ENCODE data around the gene MLC1. TPM values are rescaled to one million over a fixed set of nuclear protein-coding genes. Genes with fewer than 3 reads are reported as not detected.
A peak's percentile ranks its signal among the peaks of the same experiment; 100 is the strongest.

Gene MLC1
- total RNA-seq, 2 experiments from 2014 or later, result 0.16 TPM; not detected in 1

DNA sequence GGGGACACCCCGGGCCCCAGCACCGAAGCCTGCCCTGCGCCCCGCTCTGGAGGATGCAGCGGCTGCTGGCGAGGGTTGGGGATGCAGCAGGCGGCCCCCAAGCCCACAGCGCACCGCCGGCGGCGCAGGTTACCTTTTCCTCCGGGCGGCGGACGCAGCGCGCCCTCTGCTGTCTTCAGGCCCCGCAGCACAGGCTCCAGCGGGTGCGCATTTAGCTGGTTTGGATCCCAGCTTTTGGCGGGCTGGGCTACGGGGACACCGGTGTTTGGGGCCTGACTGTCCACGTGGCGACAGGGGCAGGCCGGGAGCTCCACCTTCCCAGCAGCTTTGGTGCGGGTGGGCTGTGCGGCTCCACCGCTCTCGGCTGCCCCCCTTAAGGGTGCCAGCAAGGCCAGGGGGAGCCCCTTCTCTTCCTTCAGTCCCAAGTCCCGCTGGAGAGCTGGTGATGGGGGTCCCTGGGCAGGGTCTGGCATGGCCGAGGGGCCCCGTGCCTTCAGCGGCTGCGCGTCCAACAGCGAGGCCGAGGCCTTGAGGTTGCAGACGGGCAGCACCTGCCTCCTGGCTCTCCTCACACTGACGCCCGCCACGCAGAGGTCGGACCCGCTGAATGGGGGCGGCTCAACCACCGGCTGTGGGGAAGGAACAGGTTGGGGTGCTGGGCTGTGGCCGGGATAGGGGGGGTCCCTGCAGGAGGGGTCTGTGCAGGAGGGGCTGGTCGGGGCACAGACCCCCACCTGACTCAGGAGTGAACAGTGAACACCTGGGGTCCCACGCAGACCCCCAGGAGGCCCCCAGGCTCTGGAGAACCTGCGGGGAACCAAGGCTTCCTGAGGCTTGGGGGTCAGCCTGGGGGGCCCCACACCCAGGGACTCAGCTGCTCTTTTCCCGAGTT, 54.7 kb downstream of the MLC1 start:
- no peak overlapping the region for H3K27ac ChIP-seq (ENCODE audit: low read depth, low read length, poor library complexity, severe bottlenecking)
- intact Hi-C loops (cut with micrococcal nuclease; ENCODE audit: unreplicated experiment), result loop anchor here (1.0 to 5.0 kb wide), 4 partner anchors 38 to 264 kb away; no protein-coding TSS in a partner anchor
- H3K79me2 ChIP-seq (ENCODE audit: insufficient read depth, low read depth, low read length), result no peaks in the 10 kb centered on the region
- peak overlapping the region; percentile 42 for H3K4me2 ChIP-seq (ENCODE audit: low read length)
- H3K9me2 ChIP-seq (ENCODE audit: insufficient read depth, low read length), result no peaks in the 10 kb centered on the region
- H2AFZ ChIP-seq (ENCODE audit: low read length), result no peak overlapping the region
- H4K20me1 ChIP-seq (ENCODE audit: insufficient read depth, low read length), result no peaks in the 10 kb centered on the region
- no peak overlapping the region for H3K4me3 ChIP-seq (ENCODE audit: low read depth, low read length, poor library complexity, severe bottlenecking)
- H3K4me1 ChIP-seq (ENCODE audit: insufficient read depth, low read length, poor library complexity, severe bottlenecking), result peaks cover 7% of the 10 kb centered on the region
- TF ChIP-seq EZH2phosphoT487 (IDR thresholded peaks at IDR 0.05; ENCODE audit: borderline replicate concordance, low read depth, low read length), result no peak
- TF ChIP-seq, protein P1, sequence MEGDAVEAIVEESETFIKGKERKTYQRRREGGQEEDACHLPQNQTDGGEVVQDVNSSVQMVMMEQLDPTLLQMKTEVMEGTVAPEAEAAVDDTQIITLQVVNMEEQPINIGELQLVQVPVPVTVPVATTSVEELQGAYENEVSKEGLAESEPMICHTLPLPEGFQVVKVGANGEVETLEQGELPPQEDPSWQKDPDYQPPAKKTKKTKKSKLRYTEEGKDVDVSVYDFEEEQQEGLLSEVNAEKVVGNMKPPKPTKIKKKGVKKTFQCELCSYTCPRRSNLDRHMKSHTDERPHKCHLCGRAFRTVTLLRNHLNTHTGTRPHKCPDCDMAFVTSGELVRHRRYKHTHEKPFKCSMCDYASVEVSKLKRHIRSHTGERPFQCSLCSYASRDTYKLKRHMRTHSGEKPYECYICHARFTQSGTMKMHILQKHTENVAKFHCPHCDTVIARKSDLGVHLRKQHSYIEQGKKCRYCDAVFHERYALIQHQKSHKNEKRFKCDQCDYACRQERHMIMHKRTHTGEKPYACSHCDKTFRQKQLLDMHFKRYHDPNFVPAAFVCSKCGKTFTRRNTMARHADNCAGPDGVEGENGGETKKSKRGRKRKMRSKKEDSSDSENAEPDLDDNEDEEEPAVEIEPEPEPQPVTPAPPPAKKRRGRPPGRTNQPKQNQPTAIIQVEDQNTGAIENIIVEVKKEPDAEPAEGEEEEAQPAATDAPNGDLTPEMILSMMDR (conservative IDR thresholded peaks at IDR 0.05; ENCODE audit: low read length), result peak; percentile 91
- peak; percentile 86 for DNase-seq (ENCODE audit: low spot score)
- POLR2A ChIA-PET, result interaction anchor here (0.6 to 0.7 kb wide), 2 partner anchors 106 to 132 kb away, joined by 3 read pairs; no protein-coding TSS in a partner anchor
- CTCF ChIA-PET (ENCODE audit: unreplicated experiment), result interaction anchor here (0.8 to 1.4 kb wide), 3 partner anchors 34 to 99 kb away, joined by 3 to 8 read pairs (median 3); no protein-coding TSS in a partner anchor
- no peaks in the 10 kb centered on the region for H3K36me3 ChIP-seq (ENCODE audit: insufficient read depth, low read length)
- no TSS peak for BruUV-seq (replicated peaks)
- no peaks in the 10 kb centered on the region for H3K9me3 ChIP-seq (ENCODE audit: low read length)

DNA sequence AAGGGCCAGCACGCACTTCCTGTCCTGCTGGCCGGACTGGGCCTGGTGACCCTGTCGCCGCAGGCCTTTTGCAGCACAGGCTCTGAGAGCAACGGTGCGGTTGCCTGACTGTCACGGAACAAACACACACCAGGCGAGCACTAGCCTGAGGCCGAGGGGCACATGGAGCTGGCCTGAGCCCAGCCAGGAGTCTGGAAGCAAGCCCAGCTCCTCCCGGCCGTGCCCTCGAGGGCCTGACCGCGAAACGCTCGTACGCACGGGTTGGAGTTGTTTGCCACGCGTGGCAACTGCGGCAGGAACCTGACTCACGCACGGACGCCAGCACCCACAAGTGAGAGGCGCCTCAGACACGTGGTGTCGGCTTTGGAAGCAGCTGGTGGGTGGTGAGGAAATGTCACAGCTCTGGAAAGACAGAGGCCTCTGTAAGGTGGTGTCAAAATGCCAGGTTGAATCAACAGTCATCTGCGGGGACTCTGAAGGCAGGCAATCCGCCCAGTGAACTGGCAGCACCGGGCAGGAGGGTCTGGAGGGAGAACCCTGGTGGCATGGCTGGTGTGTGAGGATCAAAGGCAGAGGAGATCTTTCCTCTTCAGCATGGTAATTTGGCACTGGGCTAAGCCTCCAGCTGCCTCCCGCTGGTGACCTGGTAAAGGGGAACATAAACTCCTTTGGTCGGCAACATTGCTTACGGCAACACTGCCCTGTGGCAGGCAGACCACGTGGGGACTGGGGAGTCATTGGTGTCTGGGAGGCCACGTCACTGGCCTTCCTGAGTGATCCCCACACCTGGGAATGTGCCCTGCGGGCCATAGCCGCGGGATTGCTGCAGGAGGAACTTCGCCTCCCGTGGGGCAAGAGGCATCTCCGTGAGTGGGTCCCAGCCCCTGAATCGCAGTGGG, 57.3 kb downstream of the MLC1 start:
- CTCF ChIA-PET (ENCODE audit: unreplicated experiment), result no interaction called here
- intact Hi-C loops (cut with micrococcal nuclease; ENCODE audit: unreplicated experiment), result no loop called here
- no peak overlapping the region for H3K4me2 ChIP-seq (ENCODE audit: low read length)

More for the DNA sequence above, 57.3 kb downstream of the MLC1 start:
- H3K79me2 ChIP-seq (ENCODE audit: insufficient read depth, low read depth, low read length), result no peaks in the 10 kb centered on the region
- no peaks in the 10 kb centered on the region for H4K20me1 ChIP-seq (ENCODE audit: insufficient read depth, low read length)
- no peak overlapping the region for H2AFZ ChIP-seq (ENCODE audit: low read length)
- no peak overlapping the region for H3K27ac ChIP-seq (ENCODE audit: low read depth, low read length, poor library complexity, severe bottlenecking)
- H3K4me1 ChIP-seq (ENCODE audit: insufficient read depth, low read length, poor library complexity, severe bottlenecking), result peaks cover 7% of the 10 kb centered on the region
- no peaks in the 10 kb centered on the region for H3K9me3 ChIP-seq (ENCODE audit: low read length)
- no peaks in the 10 kb centered on the region for H3K9me2 ChIP-seq (ENCODE audit: insufficient read depth, low read length)
- no peaks in the 10 kb centered on the region for H3K36me3 ChIP-seq (ENCODE audit: insufficient read depth, low read length)
- no TSS peak for BruUV-seq (replicated peaks)
- DNase-seq (ENCODE audit: low spot score), result peak; percentile 9
- H3K4me3 ChIP-seq (ENCODE audit: low read depth, low read length, poor library complexity, severe bottlenecking), result no peak overlapping the region
- TF ChIP-seq EZH2phosphoT487 (IDR thresholded peaks at IDR 0.05; ENCODE audit: borderline replicate concordance, low read depth, low read length), result no peak
- TF ChIP-seq, protein P1 (conservative IDR thresholded peaks at IDR 0.05; ENCODE audit: low read length), result no peak
- POLR2A ChIA-PET, result no interaction called here

Measured in OCI-LY7 (cell line).